ENCODE data around the gene CDH2.

- TF ChIP-seq, protein P1, sequence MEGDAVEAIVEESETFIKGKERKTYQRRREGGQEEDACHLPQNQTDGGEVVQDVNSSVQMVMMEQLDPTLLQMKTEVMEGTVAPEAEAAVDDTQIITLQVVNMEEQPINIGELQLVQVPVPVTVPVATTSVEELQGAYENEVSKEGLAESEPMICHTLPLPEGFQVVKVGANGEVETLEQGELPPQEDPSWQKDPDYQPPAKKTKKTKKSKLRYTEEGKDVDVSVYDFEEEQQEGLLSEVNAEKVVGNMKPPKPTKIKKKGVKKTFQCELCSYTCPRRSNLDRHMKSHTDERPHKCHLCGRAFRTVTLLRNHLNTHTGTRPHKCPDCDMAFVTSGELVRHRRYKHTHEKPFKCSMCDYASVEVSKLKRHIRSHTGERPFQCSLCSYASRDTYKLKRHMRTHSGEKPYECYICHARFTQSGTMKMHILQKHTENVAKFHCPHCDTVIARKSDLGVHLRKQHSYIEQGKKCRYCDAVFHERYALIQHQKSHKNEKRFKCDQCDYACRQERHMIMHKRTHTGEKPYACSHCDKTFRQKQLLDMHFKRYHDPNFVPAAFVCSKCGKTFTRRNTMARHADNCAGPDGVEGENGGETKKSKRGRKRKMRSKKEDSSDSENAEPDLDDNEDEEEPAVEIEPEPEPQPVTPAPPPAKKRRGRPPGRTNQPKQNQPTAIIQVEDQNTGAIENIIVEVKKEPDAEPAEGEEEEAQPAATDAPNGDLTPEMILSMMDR (conservative IDR thresholded peaks at IDR 0.05; ENCODE audit: low read depth, low read length), result no peak
- TF ChIP-seq EZH2 (IDR thresholded peaks at IDR 0.05; ENCODE audit: borderline replicate concordance, low read depth, low read length, poor library complexity, severe bottlenecking), result no peak
Measured at GRCh38 chr18:28080876-28081300, 96.0 kb downstream of the CDH2 start.

Data from A673 (cell line).